Stimulated activated CD8-positive, alpha-beta memory T cell treated with anti-CD3 and anti-CD28 coated beads, Interleukin-7, amount 100 ng/mL, for 1 hour (primary cell): ENCODE results near the gene CTH.
"Not testable (repeated sequence)": the region's sequence is repeated elsewhere in the genome, so short reads cannot be mapped to it uniquely, and the experiment has no call there.

Experiments
- DNase-seq, 2 donors: peaks; one replicate each; pipeline ENCODE4 v3.0.0-alpha.2; 2020; ENCODE audit warnings: low read depth in 2 of 2

CTH gene

DNA sequence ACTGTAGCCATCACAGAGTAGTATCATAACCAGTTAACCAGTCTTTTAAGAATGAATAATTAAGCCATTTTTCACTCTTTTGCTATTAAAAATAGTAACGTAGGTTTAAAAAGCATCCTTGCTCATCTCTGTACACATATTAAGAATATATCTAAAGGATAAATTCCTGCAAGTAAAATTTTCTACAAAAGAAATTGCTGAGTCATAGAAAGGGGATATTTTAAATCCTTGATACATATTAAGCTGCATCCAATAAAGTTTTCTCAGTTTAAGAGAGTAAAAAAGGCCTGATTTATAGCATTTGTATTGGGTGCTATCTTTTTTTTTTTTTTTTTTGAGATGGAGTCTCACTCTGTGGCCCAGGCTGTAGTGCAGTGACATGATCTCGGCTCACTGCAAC, 1.9 kb upstream of the CTH start:
- DNase-seq, result no peak

DNA sequence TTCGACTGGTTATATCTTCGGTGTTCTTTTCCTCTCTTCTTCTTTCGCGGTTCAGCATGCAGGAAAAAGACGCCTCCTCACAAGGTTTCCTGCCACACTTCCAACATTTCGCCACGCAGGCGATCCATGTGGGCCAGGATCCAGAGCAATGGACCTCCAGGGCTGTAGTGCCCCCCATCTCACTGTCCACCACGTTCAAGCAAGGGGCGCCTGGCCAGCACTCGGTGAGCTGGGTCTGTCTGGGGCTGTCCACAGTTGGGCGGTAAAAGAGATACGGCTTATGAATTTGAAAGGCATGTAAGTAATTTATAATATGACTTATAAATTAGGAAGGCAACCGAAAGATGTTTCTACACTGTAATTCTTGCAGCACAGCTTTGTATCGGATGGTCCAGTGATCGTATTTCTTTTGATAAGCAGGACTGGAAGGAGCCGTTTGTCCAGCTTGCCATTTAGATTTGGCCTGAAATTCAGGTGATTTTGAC, 334 bp downstream of the CTH start:
- DNase-seq, result no peak

DNA sequence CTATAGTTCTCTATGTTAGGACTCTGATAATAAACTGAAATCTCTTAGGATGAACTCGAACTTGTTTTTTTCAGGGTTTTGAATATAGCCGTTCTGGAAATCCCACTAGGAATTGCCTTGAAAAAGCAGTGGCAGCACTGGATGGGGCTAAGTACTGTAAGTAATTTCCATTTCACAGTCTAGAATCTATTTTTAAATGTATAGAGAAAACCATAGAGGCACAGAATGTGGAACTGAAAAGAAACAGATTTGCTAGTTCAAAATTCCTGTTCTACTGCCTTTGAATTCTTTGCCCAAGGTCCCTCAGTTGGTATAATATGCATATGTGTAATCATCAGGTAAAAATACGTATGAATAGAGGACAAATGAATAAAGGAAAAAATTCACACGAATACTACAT, 4.8 kb downstream of the CTH start:
- no peak for DNase-seq

DNA sequence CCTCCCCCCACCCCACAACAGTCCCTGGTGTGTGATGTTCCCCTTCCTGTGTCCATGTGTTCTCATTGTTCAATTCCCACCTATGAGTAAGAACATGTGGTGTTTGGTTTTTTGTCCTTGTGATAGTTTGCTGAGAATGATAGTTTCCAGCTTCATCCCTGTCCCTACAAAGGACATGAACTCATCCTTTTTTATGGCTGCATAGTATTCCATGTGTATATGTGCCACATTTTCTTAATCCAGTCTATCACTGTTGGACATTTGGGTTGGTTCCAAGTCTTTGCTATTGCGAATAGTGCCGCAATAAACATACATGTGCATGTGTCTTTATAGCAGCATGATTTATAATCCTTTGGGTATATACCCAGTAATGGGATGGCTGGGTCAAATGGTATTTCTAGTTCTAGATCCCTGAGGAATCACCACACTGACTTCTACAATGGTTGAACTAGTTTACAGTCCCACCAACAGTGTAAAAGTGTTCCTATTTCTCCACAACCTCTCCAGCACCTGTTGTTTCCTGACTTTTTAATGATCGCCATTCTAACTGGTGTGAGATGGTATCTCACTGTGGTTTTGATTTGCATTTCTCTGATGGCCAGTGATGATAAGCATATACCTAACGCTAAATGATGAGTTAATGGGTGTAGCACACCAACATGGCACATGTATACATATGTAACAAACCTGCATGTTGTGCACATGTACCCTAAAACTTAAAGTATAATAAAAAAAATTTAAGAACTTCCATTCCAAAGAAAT, 8.1 kb downstream of the CTH start:
- DNase-seq, result not testable (repeated sequence)

DNA sequence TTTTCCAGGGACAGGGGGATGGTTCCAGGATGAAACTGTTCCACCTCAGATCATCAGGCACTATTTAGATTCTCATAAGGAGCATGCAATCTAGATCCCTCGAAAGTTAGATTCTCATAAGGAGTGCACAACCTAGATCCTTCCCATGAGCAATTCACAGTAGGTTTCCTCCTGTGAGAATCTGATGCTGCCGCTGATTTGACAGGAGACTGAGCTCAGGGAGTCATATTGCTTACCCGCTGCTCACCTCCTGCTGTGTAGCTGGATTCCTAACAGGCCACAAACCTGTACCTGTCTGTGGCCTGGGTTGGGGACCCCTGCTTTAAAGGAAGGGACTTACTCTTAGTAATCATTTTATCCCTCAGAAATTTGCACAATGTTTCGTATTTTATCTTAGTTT, 9.3 kb downstream of the CTH start:
- no peak for DNase-seq

DNA sequence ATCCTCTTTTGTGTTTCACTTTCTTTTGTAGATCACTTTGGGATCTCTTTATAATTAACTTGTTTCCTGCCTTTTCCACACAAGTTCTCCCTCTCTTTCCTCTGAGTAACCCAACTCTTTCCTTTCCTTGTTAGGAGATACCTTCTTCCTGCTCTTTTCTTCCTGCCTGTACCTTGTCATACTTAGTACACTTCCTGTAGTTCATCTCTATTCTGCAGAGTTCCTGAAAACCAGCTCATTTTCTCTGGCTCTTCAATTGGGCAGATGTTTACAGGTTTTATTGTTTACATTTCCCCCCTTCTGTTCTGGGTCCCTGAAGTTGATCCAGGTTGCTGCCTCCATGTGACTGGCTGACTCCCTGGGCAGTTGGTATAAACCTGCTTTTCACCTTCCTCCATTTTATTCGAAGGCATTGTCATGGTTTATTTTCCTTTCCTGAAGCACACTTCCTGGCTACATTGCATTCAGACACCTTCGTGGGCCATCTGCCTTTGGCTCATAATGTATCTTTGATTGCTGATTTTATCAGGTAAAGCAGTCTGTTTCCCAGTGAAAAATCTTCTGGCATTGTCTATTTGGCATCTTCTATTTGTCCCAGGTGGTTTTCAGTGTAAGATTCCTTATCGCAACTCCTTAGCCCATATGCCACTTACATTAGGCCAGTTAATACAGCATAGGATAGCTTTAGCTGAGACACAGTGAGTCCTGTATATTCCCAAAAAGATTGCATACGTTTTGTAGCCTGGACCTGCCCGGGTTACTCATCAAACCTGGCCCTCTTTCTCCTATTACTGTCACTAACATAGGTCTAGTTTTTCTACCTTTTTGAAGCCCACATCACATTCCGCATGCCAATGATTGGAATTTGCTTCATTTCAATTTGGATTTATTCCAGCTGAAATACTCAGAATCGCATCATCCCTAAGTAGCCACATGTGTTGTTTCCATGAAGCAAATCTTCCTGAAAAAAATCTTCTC, 15.4 kb downstream of the CTH start:
- DNase-seq, result no peak

DNA sequence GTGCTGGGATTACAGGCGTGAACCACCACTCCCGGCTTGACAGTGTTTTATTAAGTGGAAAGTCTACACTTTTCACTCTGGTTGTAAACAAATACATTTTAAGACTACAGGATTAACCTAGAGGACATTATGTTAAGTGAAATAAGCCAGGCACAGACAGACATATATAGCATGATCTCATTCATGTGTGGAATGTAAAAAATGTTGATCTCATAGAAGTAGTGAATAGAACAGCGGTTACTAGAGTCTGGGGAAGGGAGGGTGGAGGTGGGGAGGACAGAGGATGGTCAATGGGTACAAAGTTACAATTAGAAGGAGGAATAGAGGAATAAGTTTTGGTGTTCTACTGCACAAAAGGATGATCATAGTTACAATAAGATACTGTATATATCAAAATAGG, 16.9 kb downstream of the CTH start:
- DNase-seq, result no peak

DNA sequence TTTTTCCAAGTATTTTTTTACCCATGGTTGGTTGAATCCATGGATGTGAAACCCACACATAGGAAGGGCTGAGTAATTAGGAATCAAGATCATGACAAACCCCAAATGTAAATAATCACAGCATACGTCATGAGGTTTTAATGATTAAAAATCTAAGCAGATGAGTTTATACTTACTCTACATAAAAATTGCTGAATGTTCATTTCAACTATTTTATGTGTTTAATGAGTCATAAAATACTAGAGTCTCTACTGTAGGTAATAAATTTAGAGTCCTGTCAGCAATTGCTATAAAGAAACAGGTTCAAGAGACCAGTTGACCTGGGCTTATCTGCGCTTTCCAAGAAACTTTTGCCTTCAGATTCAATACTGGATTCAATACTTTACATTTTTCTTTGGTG, 18.2 kb downstream of the CTH start:
- no peak for DNase-seq

DNA sequence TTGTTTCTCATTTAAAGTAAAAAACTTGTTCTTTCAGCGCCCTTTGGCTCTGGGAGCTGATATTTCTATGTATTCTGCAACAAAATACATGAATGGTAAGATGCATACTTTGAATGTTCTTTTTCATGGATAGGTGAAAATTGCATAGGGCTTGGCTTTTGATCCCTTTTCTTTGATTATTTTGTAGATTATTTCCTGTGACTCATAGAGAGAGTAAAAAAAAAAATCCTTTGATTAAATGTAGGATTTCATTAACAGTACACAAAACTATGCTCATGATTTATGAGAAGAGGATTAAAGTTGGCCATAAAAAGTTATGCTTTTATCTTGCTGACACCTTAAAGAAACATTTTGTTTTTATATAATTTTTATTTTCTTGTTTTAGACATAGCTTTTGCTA, 18.7 kb downstream of the CTH start:
- no peak for DNase-seq

DNA sequence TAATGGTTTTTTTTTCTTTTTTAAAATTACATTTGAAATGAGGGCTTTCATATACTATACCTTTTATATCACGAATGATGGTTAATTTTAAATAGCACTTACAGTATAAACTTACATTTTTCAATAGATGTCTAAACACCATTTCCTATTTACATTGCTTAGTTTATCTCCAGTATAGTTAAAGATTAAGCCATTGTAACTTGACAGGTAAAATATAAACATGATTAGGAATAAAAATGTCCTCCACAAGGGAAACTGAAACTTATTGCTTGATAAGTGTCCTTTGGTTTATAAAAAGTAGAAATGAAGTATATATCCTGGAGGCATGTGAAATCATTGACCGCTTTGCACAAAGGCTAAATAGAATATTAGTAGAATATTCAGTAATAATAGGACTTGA, 20.2 kb downstream of the CTH start:
- DNase-seq, result no peak

DNA sequence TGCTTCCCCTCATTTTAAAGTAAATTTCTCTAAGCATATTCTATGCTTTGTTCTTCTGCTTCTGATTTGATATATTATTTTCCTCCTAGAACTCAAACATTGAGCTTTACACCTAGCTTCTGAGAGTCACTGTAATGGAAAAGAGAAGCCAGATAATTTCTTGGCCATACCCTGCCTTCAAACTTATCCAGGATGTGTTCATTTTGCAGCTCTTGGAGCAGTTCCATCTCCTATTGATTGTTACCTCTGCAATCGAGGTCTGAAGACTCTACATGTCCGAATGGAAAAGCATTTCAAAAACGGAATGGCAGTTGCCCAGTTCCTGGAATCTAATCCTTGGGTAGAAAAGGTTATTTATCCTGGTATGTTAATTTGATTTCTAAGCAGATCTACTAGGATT, 20.8 kb downstream of the CTH start:
- DNase-seq, result no peak

DNA sequence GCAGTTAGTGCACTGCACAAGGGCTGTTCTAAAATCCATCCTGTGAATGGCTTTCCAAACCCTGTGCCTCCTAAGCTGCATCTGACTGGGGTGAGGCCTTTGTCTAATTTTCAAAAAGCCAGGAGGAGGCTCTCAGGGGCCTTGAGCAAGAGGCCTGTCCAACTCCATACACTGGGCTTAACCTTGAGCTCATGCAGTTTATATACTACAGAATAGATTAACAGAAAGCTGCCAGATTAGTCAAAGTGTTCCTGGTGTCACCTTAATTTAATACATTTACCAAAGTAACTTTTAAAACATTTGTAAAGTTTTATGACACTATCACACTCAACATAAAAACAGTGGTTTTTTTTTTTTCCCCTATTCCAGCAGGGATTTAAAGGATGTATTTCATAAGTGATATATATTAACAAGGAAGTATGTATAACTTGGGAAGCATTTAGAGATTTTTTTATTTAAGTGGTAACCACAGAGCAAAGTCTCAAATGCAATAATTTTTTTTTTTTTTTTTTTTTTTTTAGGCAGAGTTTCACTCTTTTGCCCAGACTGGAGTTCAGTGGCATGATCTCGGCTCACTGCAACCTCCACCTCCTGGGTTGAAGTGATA, 23.3 kb downstream of the CTH start:
- no peak for DNase-seq

DNA sequence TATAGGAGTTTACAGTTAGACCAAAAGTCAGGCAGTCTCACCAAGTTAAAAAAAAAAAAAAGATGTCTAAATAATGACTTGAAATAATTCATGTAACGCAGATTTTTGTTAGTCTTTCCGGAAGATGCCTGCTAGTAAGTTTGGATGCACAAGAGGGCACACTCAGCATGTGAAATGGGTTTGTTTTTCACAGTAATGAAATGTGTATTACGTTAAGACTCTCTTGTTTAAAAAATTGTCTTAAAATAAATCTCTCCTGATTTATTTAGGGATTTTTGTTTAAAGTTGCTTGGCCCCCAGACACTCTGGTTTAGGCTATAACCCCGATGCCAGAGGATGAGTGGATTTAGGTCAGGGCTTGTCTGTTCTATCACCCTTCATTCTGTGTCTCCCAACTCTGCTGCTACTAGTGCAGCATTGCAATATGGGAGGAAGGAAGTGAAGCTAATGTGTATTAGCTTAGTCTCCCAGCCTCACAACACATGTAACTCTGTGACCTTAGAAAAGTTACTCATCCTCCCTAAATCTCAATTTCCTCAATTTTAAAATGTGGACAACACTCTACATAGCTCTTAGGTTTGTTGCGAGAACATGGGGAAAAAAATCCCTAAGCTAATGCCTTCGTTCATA, 25.7 kb downstream of the CTH start:
- no peak for DNase-seq

DNA sequence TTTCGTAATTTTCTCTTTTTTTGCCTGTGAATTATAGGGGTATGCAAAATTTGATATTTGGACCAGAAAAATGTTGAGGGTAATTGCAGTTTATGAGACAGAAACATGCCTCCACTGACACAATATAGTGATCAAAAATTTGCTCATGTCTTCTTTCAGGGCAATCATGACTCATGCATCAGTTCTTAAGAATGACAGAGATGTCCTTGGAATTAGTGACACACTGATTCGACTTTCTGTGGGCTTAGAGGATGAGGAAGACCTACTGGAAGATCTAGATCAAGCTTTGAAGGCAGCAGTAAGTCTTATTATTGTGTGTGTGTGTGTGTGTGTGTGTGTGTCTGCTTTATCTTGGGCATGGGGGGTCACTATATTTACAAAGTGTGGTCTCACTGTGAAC, 27.5 kb downstream of the CTH start:
- DNase-seq, result no peak

DNA sequence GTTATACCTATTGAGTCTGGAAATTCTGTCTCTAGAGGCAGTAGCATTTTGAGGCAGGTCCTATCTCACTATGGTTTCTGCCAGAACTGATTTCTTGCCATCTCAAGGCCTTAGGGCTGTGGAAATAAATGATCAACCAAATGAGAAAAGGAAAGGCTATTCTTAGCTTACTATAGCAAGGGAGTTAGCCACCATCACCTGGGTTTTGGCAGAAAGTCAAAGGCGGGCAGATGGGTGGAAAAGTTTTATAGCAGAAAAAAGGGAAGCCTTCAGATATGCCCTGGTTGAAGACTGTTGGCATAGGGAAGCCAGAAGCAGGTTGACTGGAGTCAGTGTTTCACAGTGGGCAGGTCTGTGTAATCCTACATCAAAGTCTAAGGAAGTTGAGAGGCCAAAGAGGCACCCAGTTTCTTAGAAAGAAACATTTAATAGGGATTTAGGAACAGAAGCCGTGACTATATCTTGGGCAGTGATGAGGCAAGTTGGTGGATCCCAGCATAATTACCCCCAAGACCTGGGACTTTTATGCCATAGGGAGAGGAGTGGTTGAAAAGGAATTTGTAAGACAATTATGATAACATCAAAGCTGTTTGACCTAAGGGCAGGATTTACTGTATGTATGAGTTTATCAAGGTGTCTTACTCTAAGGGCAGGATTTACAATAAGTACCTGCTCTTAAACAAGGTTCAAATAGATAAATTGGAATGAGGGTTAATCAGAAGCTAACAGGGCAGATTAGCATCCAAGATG, 29.7 kb downstream of the CTH start:
- no peak for DNase-seq

DNA sequence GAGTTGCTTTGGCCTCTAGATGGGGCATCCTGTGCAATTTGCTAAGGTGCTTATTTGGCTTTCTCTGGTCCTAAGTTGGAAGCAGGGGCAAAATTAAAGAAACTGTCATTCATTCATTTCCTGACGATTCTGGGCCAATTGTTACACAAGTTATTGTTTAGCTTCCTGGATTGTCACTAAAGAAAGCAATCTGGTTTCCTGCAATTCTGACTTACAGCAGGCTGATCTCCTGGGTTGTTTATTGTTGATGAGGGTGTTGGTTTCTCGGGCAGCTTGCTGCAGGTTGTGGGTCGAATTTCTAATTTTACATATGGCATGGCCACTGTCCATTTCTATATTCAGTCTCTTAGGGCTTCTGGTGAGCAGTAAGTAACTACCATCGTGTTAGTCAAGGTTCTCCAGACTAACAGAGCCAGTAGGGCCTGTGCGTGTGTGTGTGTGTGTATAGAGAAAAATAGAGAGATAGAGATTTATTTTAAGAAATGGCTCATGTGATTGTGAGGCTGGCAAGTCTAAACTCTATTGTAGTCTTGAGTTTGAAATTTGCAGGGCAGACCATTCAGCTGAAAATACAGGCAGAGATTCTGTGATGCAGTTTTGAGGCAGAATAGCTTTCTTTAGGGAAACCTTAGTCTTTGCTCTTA, 30.4 kb downstream of the CTH start:
- DNase-seq, result no peak

DNA sequence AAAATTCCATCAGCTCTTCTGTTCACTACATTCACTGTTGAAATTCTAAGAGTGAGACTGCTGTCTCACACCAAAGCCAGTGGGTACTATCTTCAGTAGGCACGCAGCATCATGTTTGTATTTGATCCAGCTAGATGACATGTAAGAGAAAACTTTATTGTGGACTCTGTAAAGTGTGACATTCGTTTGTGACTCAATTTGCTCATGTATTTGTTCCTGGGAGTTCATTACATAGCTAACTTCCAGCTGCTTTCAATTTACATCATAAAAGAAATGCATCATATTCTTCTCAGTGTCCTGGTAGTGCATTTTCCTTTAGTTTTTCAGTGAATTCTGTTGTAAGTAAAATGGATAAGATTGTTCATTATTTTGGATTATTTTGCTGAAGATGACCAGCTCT, 31.4 kb downstream of the CTH start:
- DNase-seq, result no peak

DNA sequence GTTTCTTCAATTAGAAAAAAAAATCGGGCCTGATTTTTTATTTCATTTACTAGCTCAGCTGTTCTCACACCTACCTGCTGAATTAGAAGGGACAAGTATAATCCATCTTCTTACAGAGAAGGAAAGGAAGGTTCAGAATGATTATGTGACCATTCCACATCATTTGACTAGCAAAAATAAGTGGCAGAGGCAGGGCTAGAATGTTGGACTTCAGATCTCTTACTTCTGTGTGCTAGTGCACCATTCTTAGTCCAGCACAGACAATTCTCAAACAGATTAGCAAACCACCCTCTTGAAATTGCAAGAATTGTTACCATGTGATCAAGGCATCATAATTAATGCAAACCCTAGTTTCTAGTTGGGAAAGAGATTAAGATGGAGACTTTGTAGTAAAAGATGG, 32.7 kb downstream of the CTH start:
- no peak for DNase-seq

DNA sequence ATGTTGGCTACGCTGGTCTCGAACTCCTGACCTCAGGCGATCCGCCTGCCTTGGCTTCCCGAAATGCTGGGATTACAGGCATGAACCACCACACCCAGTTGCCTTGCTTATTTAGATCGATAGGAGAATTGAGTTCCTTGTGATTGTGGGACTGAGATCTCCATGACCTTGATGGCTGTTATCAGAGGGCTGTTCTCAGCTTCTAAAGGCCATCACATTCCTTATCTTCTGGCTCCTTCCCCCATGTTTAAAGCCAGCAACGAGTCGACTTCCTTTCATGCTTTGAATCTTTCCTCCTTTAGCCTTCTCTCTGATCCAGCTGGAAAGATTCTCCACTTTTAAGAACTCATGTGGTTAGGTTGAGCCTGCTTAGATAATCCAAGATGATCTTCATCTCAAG, 38.0 kb downstream of the CTH start:
- no peak for DNase-seq

DNA sequence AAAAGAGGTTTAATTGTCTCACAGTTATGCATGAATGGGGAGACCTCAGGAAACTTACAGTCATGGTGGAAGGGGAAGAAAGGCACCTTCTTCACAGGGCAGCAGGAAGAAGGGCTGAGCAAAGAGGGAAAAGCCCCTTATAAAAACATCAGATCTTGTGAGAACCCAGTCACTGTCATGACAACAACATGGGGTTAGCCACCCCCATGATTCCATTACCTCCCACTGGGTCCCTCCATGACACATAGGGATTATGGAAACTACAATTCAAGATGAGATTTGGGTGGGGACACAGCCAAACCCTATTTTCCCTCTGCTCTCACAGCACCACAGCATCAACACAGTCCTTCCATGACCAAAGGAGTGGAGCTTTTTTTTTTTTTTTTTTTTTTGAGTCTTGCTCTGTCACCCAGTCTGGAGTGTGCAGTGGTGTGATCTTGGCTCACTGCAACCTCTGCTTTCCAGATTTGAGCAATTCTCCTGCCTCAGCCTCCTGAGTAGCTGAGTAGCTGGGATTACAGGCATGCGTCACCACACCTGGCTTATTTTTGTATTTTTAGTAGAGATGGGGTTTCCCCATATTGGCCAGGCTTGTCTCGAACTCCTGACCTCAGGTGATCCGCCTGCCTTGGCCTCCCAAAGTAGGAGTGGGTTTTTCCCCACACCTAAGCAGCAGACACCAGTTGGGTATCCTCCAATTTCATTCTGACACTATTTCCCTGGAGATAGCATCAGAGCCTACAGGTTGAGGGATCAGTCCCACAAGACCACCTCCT, 41.3 kb downstream of the CTH start:
- not testable (repeated sequence) for DNase-seq
